HepG2 (cell line): ENCODE measurements around the gene KBTBD13. TPM values are rescaled to one million over a fixed set of nuclear protein-coding genes. Genes with fewer than 3 reads are reported as not detected.
A peak's percentile ranks its signal among the peaks of the same experiment; 100 is the strongest.

Experiments
- AGO2 ChIP-seq: fragments of 200-400 bp; formaldehyde crosslinking; optimal IDR thresholded peaks from 2 replicates; pipeline ENCODE3; 2017; ENCODE audit warnings: mild to moderate bottlenecking, low read depth, low read length, moderate library complexity
- ARNT ChIP-seq: fragments of 450-650 bp; IDR thresholded peaks from 2 replicates; pipeline ENCODE4 v1.6.1; 2017
- BCL3 ChIP-seq: sonication (generic); formaldehyde crosslinking; IDR thresholded peaks from 2 replicates; pipeline ENCODE4 v1.5.1; 2020; ENCODE audit warnings: mild to moderate bottlenecking, missing genetic modification reagents, moderate library complexity
- BHLHE40 ChIP-seq: IDR thresholded peaks from 2 replicates; pipeline ENCODE4 v1.6.1; 2011; ENCODE audit warnings: low read length, improper control_type of control experiment
- BRD4 ChIP-seq: sonication (generic); formaldehyde crosslinking; IDR thresholded peaks from 2 replicates; pipeline ENCODE4 v1.4.0; 2020; ENCODE audit warnings: missing genetic modification reagents
- GPN1 ChIP-seq: sonication (generic); formaldehyde crosslinking; IDR thresholded peaks from 2 replicates; pipeline ENCODE4 v1.5.1; 2020; ENCODE audit warnings: missing genetic modification reagents, borderline replicate concordance
- HES4 ChIP-seq: sonication (generic); formaldehyde crosslinking; IDR thresholded peaks from 2 replicates; pipeline ENCODE4 v1.9.0; 2021; ENCODE audit warnings: mild to moderate bottlenecking, missing genetic modification reagents, borderline replicate concordance
- HOXA3 ChIP-seq: sonication (generic); formaldehyde crosslinking; IDR thresholded peaks from 2 replicates; pipeline ENCODE4 v1.5.0; 2020; ENCODE audit warnings: missing genetic modification reagents
- JARID2 ChIP-seq: sonication (generic); formaldehyde crosslinking; IDR thresholded peaks from 2 replicates; pipeline ENCODE4 v1.8.1; 2023; ENCODE audit warnings: missing genetic modification reagents, inconsistent platforms; ENCODE audit not compliant: insufficient replicate concordance
- JUN ChIP-seq: sonication (generic); formaldehyde crosslinking; IDR thresholded peaks from 2 replicates; pipeline ENCODE4 v1.4.0; 2020; ENCODE audit warnings: mild to moderate bottlenecking, missing genetic modification reagents
- PATZ1 ChIP-seq: sonication (generic); formaldehyde crosslinking; IDR thresholded peaks from 2 replicates; pipeline ENCODE4 v1.4.0; 2020; ENCODE audit warnings: missing genetic modification reagents
- SALL2 ChIP-seq: sonication (generic); formaldehyde crosslinking; IDR thresholded peaks from 2 replicates; pipeline ENCODE4 v1.8.1; 2023; ENCODE audit warnings: mild to moderate bottlenecking, missing genetic modification reagents, inconsistent platforms
- SOX6 ChIP-seq, 2 experiments: fragments of 450-650 bp in 1 of 2; sonication (generic) in 1 of 2; formaldehyde crosslinking in 1 of 2; IDR thresholded peaks; 2 replicates each; pipeline versions ENCODE4 v1.4.0 to v1.6.1; 2017 to 2020; ENCODE audit warnings: antibody characterized with exemption in 1 of 2, mild to moderate bottlenecking in 1 of 2, missing genetic modification reagents in 1 of 2
- TFDP1 ChIP-seq: IDR thresholded peaks from 2 replicates; pipeline ENCODE4 v1.6.1; 2016; ENCODE audit warnings: missing compliant biosample characterization, missing genetic modification reagents, borderline replicate concordance
- TRIM24 ChIP-seq: sonication (generic); formaldehyde crosslinking; IDR thresholded peaks from 2 replicates; pipeline ENCODE4 v1.8.0; 2022; ENCODE audit warnings: mild to moderate bottlenecking, missing genetic modification reagents
- ZFX ChIP-seq: sonication (generic); formaldehyde crosslinking; IDR thresholded peaks from 2 replicates; pipeline ENCODE4 v1.4.0; 2020; ENCODE audit warnings: mild to moderate bottlenecking, low read depth, missing genetic modification reagents, moderate library complexity
- ZKSCAN1 ChIP-seq: fragments of 150-350 bp; IDR thresholded peaks from 2 replicates; pipeline ENCODE4 v1.6.1; 2014; ENCODE audit warnings: low read length
- ZNF143 ChIP-seq: sonication (generic); formaldehyde crosslinking; IDR thresholded peaks from 2 replicates; pipeline ENCODE4 v1.4.0; 2020; ENCODE audit warnings: missing genetic modification reagents
- ZNF530 ChIP-seq: sonication (generic); formaldehyde crosslinking; IDR thresholded peaks from 2 replicates; pipeline ENCODE4 v1.5.0; 2020; ENCODE audit warnings: low read depth, mild to moderate bottlenecking, missing genetic modification reagents
- ZNF609 ChIP-seq: sonication (generic); formaldehyde crosslinking; IDR thresholded peaks from 2 replicates; pipeline ENCODE4 v1.4.0; 2020; ENCODE audit warnings: mild to moderate bottlenecking, missing genetic modification reagents, borderline replicate concordance
- polyA plus RNA-seq, 8 experiments: library from polyadenylated mRNA; depleted of rRNA in 3 of 8; stranded (reverse) in 7 of 8; unstranded in 1 of 8; fragments of >200 nt; fragmentation: Illumina TruSeq in 4 of 8; extraction: Trizol in 4 of 8; gene quantifications; 2 replicates each; pipeline versions ENCODE4 v1.2.1 to v1.2.3, GENCODE V29; 2011 to 2016; ENCODE audit warnings: low read depth in 4 of 8, missing spikeins in 1 of 8, mixed read lengths in 1 of 8; ENCODE audit not compliant: insufficient read depth in 1 of 8
- total RNA-seq, 5 experiments: library from RNA; depleted of rRNA; stranded (reverse); fragments of >200 nt; fragmentation: Illumina TruSeq; extraction: Trizol; gene quantifications; 2 replicates each; pipeline ENCODE4 v1.2.3, GENCODE V29; 2016; ENCODE audit warnings: low read depth in 1 of 5

The KBTBD13 gene
- total and polyA plus RNA-seq, 2 of the 13 experiments (the other 11 are each of a cell fraction or from before 2014, with no cell fraction given) = not detected

- TF ChIP-seq HOXA3 (CRISPR knock-in tag) = no peak
- TF ChIP-seq SOX6 (IDR thresholded peaks at IDR 0.05) = no peak
- TF ChIP-seq SOX6 (CRISPR knock-in tag; IDR thresholded peaks at IDR 0.05) = peak; percentile 51; the same call in 1 of the 2 replicates
- TF ChIP-seq HES4 (CRISPR knock-in tag) = no peak
- no peak for TF ChIP-seq BHLHE40
- TF ChIP-seq JUN (CRISPR knock-in tag) = 0 out of 2 replicates have a peak, but pooled peaks have one; percentile 13
- peak; percentile 36; the same call in 1 of the 2 replicates for TF ChIP-seq ZNF609
- no peak for TF ChIP-seq TFDP1
- no peak for TF ChIP-seq TRIM24 (CRISPR knock-in tag)
- no peak for TF ChIP-seq GPN1 (CRISPR knock-in tag)
- no peak for TF ChIP-seq ZKSCAN1
- no peak for TF ChIP-seq ZNF530 (CRISPR knock-in tag)
- no peak for TF ChIP-seq AGO2
- TF ChIP-seq JARID2 = no peak
- TF ChIP-seq BRD4 = no peak
- TF ChIP-seq PATZ1 = 0 out of 2 replicates have a peak, but pooled peaks have one; percentile 57
- TF ChIP-seq SALL2 (CRISPR knock-in tag) = no peak
- TF ChIP-seq ZNF143 = no peak
- TF ChIP-seq ARNT = no peak
- TF ChIP-seq BCL3 = no peak
- peak; percentile 47 for TF ChIP-seq ZFX (CRISPR knock-in tag)
Measured at GRCh38 chr15:65058394-65059368, 17.9 kb upstream of the KBTBD13 start (continued).
